Anterior cingulate cortex (tissue), 58 donors: ENCODE measurements around the gene CFAP299.
A peak's percentile ranks its signal among the peaks of the same experiment; 100 is the strongest.

ENCODE experiments used
- DNase-seq, 58 donors: peaks; one replicate each; lab custom pipeline; 2025; lab: John Stamatoyannopoulos, UW

The CFAP299 gene

DNA sequence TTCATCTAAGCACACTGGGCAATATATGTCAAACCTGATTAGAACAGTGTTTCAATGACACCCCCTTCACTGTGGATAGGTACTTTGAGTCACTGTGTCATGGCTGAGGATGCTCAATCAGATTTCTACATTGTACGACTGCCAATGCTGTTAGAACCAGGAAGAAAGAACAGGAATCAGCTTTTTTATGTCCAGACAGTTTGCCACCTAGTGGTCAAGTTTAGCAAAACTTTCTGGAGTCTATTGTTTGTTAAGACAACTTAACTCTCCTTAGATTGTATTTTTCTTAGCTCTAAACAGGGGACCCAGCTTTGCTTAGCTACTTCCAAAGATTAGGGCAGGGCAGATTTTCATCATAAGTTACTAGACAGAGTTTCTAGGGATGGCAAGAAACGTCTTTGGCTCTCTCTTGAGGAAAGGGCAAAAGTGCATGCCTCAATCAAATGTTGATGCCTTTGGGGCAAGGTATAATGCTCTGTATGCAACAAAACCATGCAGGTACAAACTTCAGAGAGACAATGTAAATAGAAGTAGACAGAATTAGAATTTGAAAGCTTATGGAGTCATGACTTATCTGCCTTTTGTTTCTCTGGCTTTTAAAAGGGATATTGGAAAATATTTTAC is 654.5 kb downstream of the CFAP299 start:
- peak in 6 of 58 donors; percentile 0 to 38 (median 4) for DNase-seq

DNA sequence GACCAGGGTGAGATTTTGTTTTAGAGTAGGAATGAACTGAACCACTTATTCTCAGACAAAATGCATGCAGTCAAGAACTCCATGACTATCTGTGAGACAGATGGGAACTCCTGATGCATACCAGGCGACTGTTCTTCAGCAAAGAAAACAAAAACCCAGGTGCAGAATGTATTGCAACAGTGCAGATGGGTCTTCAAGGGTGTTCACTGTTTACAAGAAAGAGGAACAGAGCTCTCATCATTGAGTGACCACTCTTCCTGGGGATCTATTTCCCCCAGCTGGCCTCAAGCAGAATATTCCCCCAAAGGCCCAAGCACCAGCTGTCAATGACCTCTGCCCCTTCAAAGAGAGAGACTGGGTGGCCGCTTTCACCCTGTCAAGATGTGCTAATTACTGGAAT is 655.3 kb downstream of the CFAP299 start:
- no peak for DNase-seq

DNA sequence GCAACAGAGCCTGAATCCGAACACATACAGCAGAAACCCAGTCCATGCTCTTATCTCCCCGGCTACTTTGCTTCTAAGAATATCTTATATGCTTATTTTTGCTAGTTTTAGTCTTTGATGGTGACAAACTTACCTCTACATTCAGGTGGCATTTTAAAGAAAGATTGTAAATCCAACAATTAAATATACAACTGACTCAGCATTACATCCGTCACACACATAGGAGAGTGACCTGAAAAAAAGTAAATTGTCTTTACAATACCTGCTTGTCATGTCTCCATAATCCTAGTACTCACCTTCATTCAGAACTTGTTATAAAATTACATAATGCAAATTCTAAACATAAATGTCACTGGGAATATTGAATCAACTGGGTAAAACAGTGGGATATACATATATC is 664.4 kb downstream of the CFAP299 start:
- DNase-seq, result no peak

DNA sequence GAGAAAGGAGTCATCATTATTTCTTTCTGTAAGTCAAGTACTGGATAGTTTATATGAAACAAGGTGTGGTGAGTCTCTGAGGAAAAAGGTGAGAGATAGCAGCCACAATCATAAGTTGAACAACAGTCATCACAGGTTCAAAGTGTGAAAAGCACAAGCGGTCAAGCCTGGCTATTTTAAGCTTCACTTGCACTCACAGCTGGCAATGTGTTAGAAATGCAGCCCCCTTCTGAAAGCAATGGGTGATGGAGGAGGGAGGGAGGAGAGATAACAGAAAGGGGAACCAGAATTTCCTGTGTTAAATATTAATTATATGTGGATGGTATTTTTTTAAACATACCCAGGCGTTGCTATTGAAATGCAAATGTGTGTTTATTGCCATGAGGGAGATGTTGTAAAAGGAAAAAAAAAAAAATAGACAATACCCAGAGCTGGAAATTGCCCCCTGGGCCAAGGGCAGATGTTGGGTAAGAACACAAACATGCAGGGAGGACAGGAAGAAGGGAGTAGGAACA is 668.1 kb downstream of the CFAP299 start:
- DNase-seq, result no peak

DNA sequence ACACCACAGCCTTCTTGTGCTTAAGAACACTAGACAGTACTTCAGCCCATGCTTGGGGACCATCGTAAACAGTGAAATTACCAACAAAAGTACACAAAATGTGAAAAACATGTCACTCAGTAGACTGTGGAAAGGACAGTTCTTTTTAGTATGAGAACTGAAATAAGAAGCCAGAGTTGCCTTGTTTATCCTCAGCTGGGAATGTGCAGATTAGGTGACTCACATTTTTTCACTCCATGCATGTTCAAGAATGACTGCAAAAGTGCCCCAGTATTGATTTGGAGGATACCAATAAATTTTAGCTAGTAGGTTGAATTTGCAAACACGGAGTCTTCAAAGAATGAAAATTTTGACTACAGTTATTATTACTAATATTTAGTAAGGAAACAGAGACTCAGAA is 671.9 kb downstream of the CFAP299 start:
- no peak for DNase-seq
